ENCODE results near the gene TRIP6. TPM values are rescaled to one million over a fixed set of nuclear protein-coding genes. Genes with fewer than 3 reads are reported as not detected.

Gene TRIP6
- total RNA-seq, 2 donors from 2014 or later: 107 to 114 TPM

GRCh38 chr7:100827330-100828226, 39.6 kb upstream of the TRIP6 start, which contains the start of gene EPHB4:
Gene EPHB4 (minus strand): TSS chr7:100827523. CDS start chr7:100827030, 493 bp downstream.
- WGBS, 2 experiments (ENCODE audit: insufficient coverage in 1 of 2, insufficient read length in 1 of 2): 0 to 1% methylated on average over 28 to 69 of the region's 80 CpGs
- Mint-ChIP-seq H3K27me3 (ENCODE audit: insufficient read depth) (no peaks in the 10 kb centered on the region), H3K4me1 (peaks cover 19% of the 10 kb centered on the region), H3K4me3 (peak within 1 kb of the TSS; percentile 93), H3K36me3 (ENCODE audit: low read depth) (peaks cover 16% of the 10 kb centered on the region), H3K27ac (peak within 1 kb of the TSS; percentile 93), H3K9me3 (no peaks in the 10 kb centered on the region)
- Histone ChIP-seq H3K9me3 (ENCODE audit: control insufficient read depth, low read length) (no peaks in the 10 kb centered on the region), H3K27ac (ENCODE audit: low read depth, low read length) (peak within 1 kb of the TSS; percentile 44), H3K36me3 (ENCODE audit: control insufficient read depth, insufficient read depth, low read length) (peaks cover 16% of the 10 kb centered on the region), H3K4me1 (ENCODE audit: control insufficient read depth, insufficient read depth, low read length) (no peaks in the 10 kb centered on the region), H3K9ac (ENCODE audit: extremely low read depth, low read length, poor library complexity, severe bottlenecking) (peak within 1 kb of the TSS; percentile 78), H3K27me3 (ENCODE audit: control insufficient read depth, insufficient read depth, low read length, poor library complexity, severe bottlenecking) (no peaks in the 10 kb centered on the region), H3K4me3 (ENCODE audit: low read length) (peak within 1 kb of the TSS; percentile 99)
- peak; percentile 78 for TF ChIP-seq CTCF (conservative IDR thresholded peaks at IDR 0.05)
- DNase-seq: peak; percentile 96

GRCh38 chr7:100829150-100829716, 38.0 kb upstream of the TRIP6 start:
- no peaks in the 10 kb centered on the region for H3K27me3 ChIP-seq (ENCODE audit: control insufficient read depth, insufficient read depth, low read length, poor library complexity, severe bottlenecking)
- Mint-ChIP-seq H3K36me3 (ENCODE audit: low read depth) (peaks cover 6% of the 10 kb centered on the region), H3K4me3 (peak overlapping the region; percentile 93), H3K27ac (no peak overlapping the region), H3K27me3 (ENCODE audit: insufficient read depth) (no peaks in the 10 kb centered on the region), H3K9me3 (peaks cover 4% of the 10 kb centered on the region), H3K4me1 (peaks cover 19% of the 10 kb centered on the region)
- no peak overlapping the region for H3K27ac ChIP-seq (ENCODE audit: low read depth, low read length)
- no peaks in the 10 kb centered on the region for H3K4me1 ChIP-seq (ENCODE audit: control insufficient read depth, insufficient read depth, low read length)
- 79 to 87% methylated on average over 13 to 20 of the region's 20 CpGs for WGBS, 2 experiments (ENCODE audit: insufficient coverage in 1 of 2, insufficient read length in 1 of 2)
- no peak for TF ChIP-seq CTCF (conservative IDR thresholded peaks at IDR 0.05)
- no peaks in the 10 kb centered on the region for H3K9me3 ChIP-seq (ENCODE audit: control insufficient read depth, low read length)
- peaks cover 2% of the 10 kb centered on the region for H3K36me3 ChIP-seq (ENCODE audit: control insufficient read depth, insufficient read depth, low read length)
- peak; percentile 62 for DNase-seq
- H3K9ac ChIP-seq (ENCODE audit: extremely low read depth, low read length, poor library complexity, severe bottlenecking): no peak overlapping the region
- H3K4me3 ChIP-seq (ENCODE audit: low read length): no peak overlapping the region

GRCh38 chr7:100830396-100830795, 36.8 kb upstream of the TRIP6 start:
- Histone ChIP-seq H3K36me3 (ENCODE audit: control insufficient read depth, insufficient read depth, low read length) (no peaks in the 10 kb centered on the region), H3K27ac (ENCODE audit: low read depth, low read length) (no peak overlapping the region), H3K27me3 (ENCODE audit: control insufficient read depth, insufficient read depth, low read length, poor library complexity, severe bottlenecking) (no peaks in the 10 kb centered on the region), H3K9me3 (ENCODE audit: control insufficient read depth, low read length) (no peaks in the 10 kb centered on the region), H3K4me3 (ENCODE audit: low read length) (no peak overlapping the region), H3K4me1 (ENCODE audit: control insufficient read depth, insufficient read depth, low read length) (no peaks in the 10 kb centered on the region), H3K9ac (ENCODE audit: extremely low read depth, low read length, poor library complexity, severe bottlenecking) (no peak overlapping the region)
- peaks cover 6% of the 10 kb centered on the region for H3K36me3 Mint-ChIP-seq (ENCODE audit: low read depth)
- no peaks in the 10 kb centered on the region for H3K27me3 Mint-ChIP-seq (ENCODE audit: insufficient read depth)
- no peak overlapping the region for H3K27ac Mint-ChIP-seq
- 93 to 94% methylated on average over 2 to 4 of the region's 4 CpGs for WGBS, 2 experiments (ENCODE audit: insufficient coverage in 1 of 2, insufficient read length in 1 of 2)
- H3K9me3 Mint-ChIP-seq: peaks cover 7% of the 10 kb centered on the region
- peaks cover 13% of the 10 kb centered on the region for H3K4me1 Mint-ChIP-seq
- no peak for TF ChIP-seq CTCF (conservative IDR thresholded peaks at IDR 0.05)
- no peak overlapping the region for H3K4me3 Mint-ChIP-seq
- no peak for DNase-seq

All from endodermal cell (in vitro differentiated cells).